OCI-LY7 (cell line): Measurements from ENCODE around the gene CCDC182. TPM values are rescaled to one million over a fixed set of nuclear protein-coding genes. Genes with fewer than 3 reads are reported as not detected.

ENCODE experiments used
- BruUV-seq: library from RNA; stranded (reverse); fragments of 400-500 nt; replicated peaks from 2 replicates; lab custom pipeline; 2021; lab: Mats Ljungman, UMichigan
- CTCF ChIA-PET: fragments of 300-600 bp; sonication (Branson Sonifier 250); formaldehyde crosslinking; loops from one replicate; lab custom pipeline; 2022; ENCODE audit warnings: antibody characterized with exemption; ENCODE audit not compliant: unreplicated experiment; lab: Charles Lee
- POLR2A ChIA-PET: fragments of 300-600 bp; sonication (Branson Sonifier 250); formaldehyde crosslinking; loops from one replicate; lab custom pipeline; 2022; ENCODE audit warnings: antibody characterized with exemption; lab: Charles Lee
- DNase-seq: peaks from one replicate; pipeline ENCODE4 v3.0.0-alpha.2; 2015; ENCODE audit warnings: low spot score
- H2AFZ ChIP-seq: fragments of 200-600 bp; sonication (generic), shearing (Covaris generic); 2 replicates; pipeline ENCODE4 v1.6.1; 2014; ENCODE audit warnings: mild to moderate bottlenecking, antibody characterized with exemption, low read length, moderate library complexity
- H3K27ac ChIP-seq: fragments of 200-600 bp; sonication (generic); 2 replicates; pipeline ENCODE4 v1.5.1; 2014; ENCODE audit warnings: mixed run types, low read depth, mild to moderate bottlenecking, moderate library complexity, low read length, inconsistent platforms; ENCODE audit not compliant: poor library complexity, severe bottlenecking
- H3K36me3 ChIP-seq: fragments of 200-600 bp; sonication (generic); 2 replicates; pipeline ENCODE4 v1.6.1; 2014; ENCODE audit warnings: mild to moderate bottlenecking, antibody characterized with exemption, low read length, moderate library complexity, mixed read lengths; ENCODE audit not compliant: insufficient read depth
- H3K4me1 ChIP-seq: fragments of 200-600 bp; sonication (generic); 2 replicates; pipeline ENCODE4 v1.5.1; 2014; ENCODE audit warnings: mild to moderate bottlenecking, low read length; ENCODE audit not compliant: insufficient read depth, poor library complexity, severe bottlenecking
- H3K4me2 ChIP-seq: fragments of 200-600 bp; sonication (generic); 2 replicates; pipeline ENCODE4 v1.6.1; 2014; ENCODE audit warnings: mild to moderate bottlenecking, low read length
- H3K4me3 ChIP-seq: fragments of 200-600 bp; sonication (generic); 2 replicates; pipeline ENCODE4 v1.5.1; 2014; ENCODE audit warnings: mild to moderate bottlenecking, low read depth, low read length; ENCODE audit not compliant: poor library complexity, severe bottlenecking
- H3K79me2 ChIP-seq: fragments of 200-600 bp; sonication (generic); 2 replicates; pipeline ENCODE4 v1.6.1; 2016; ENCODE audit warnings: low read depth, mild to moderate bottlenecking, low read length, moderate library complexity, mixed read lengths; ENCODE audit not compliant: insufficient read depth
- H3K9me2 ChIP-seq: fragments of 200-600 bp; sonication (generic); 2 replicates; pipeline ENCODE4 v1.6.1; 2016; ENCODE audit warnings: mild to moderate bottlenecking, low read length, mixed read lengths; ENCODE audit not compliant: insufficient read depth
- H3K9me3 ChIP-seq: fragments of 200-600 bp; sonication (generic); 2 replicates; pipeline ENCODE4 v1.6.1; 2014; ENCODE audit warnings: mild to moderate bottlenecking, mixed run types, low read length, mixed read lengths
- H4K20me1 ChIP-seq: fragments of 200-600 bp; sonication (generic); 2 replicates; pipeline ENCODE4 v1.6.1; 2014; ENCODE audit warnings: mild to moderate bottlenecking, antibody characterized with exemption, low read length, moderate library complexity, mixed read lengths; ENCODE audit not compliant: insufficient read depth
- CTCF ChIP-seq: fragments of 200-600 bp; sonication (generic); conservative IDR thresholded peaks from 2 replicates; pipeline ENCODE4 v1.5.1; 2014; ENCODE audit warnings: mild to moderate bottlenecking, antibody characterized with exemption, low read length, moderate library complexity, mixed read lengths
- EZH2phosphoT487 ChIP-seq: fragments of 200-600 bp; sonication (generic); IDR thresholded peaks from 2 replicates; pipeline ENCODE4 v1.6.1; 2018; ENCODE audit warnings: low read depth, borderline replicate concordance, mild to moderate bottlenecking, mixed run types, antibody characterized with exemption, low read length, moderate library complexity, mixed read lengths
- intact Hi-C: fragments of 100-400 bp; cut with micrococcal nuclease; formaldehyde crosslinking; loops from one replicate; pipeline ENCODE4 v1.10.0; 2022; ENCODE audit not compliant: unreplicated experiment
- total RNA-seq, 2 experiments: library from RNA; depleted of rRNA in 1 of 2; stranded (reverse); fragments of >200 nt in 1 of 2; shearing (Covaris generic) in 1 of 2; gene quantifications; 2 replicates each; pipeline ENCODE4 v1.2.3, GENCODE V29; 2014 to 2022

Gene CCDC182
- total RNA-seq, 2 experiments from 2014 or later, result not detected

DNA sequence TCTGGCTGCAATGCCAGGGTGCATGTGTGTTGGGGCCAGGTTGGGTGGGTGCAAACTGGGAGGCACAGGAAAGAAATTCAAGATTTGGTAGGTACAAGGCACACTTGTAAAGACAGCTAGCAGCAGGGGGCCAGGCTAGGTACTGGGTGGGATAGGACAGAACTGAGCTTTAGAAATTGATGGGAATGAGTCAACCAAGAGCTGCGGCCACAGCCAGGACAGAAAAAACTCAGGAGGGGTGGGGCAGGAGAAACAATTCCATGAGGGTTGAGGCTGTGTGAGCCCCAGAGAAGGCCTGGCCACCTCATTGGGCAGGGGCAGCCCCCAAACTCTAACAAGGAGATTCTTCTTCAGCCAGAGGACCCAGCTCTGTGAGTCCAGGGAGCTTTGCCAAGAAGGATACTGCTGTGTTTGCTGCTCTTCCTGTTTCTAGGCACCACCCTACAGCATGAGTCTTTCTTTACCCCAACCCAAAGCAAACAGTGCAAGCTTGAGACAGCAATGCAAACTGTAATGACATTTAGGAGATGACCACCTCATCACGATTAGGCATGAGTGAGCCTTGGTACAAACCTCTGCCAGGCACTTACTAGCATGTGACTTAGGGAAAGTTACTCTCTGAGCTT lies 21.3 kb upstream of the CCDC182 start:
- CTCF ChIA-PET, result no interaction called here
- BruUV-seq, result no TSS peak
- TF ChIP-seq CTCF (no peak), EZH2phosphoT487 (no peak)

DNA sequence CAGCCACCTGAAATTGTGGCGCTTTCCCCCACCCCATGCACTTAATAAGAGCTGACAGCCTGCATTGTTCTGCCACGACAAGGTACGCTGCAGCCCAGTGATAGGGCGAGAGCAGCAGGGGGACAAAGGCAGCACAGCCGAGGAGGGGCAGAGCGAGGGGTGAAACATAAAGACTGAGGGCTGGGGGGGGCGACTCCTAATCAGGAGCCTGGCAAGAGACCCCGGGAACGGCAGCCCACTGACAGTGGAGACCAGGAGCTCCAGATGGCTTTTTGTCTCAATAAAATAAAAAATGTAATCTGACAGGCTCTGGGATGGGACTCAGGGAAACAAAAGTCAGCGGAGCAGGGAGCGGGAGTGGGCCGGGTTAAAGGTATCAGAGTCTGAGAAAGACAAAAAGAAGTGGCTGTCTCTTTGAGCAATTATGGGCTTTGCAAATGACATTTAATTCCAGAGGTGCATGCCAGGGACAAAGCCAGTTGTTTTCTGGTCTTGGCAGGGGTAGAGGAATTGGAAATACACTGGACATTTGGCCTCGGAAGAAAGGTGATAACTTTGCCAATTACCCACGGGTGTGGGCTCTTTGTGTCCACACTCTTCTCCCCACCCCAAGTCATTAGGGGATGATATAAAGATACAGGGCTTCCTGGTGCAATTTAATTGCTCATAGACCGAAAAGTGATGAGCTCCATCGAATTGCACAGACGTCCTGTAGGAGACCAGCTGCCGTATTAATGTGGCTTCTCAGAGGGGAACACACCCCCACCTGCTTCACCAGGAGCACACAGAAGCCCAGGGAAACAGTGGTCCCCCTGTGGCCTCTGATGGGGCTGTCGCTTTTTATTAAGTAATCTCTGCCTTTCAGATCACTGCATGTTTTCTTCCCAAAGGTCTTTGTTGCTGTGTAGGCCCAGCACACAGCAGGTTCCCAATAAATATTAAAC lies 17.6 kb upstream of the CCDC182 start:
- H3K9me3 ChIP-seq, result no peaks in the 10 kb centered on the region
- BruUV-seq, result no TSS peak
- H3K4me3 ChIP-seq, result no peak overlapping the region
- no peaks in the 10 kb centered on the region for H3K36me3 ChIP-seq
- ChIA-PET CTCF (interaction anchor here (0.6 kb wide), 1 partner anchor 125 kb away, joined by 4 read pairs; no protein-coding TSS in a partner anchor), POLR2A (no interaction called here)
- no peaks in the 10 kb centered on the region for H3K4me1 ChIP-seq
- H3K4me2 ChIP-seq, result no peak overlapping the region
- no peak overlapping the region for H2AFZ ChIP-seq
- DNase-seq, result no peak
- no peaks in the 10 kb centered on the region for H3K79me2 ChIP-seq
- H4K20me1 ChIP-seq, result no peaks in the 10 kb centered on the region
- no peak overlapping the region for H3K27ac ChIP-seq
- H3K9me2 ChIP-seq, result no peaks in the 10 kb centered on the region
- TF ChIP-seq EZH2phosphoT487, result no peak
- no peak for TF ChIP-seq CTCF
- intact Hi-C loops, result no loop called here

More for the DNA sequence above, 21.3 kb upstream of the CCDC182 start:
- Histone ChIP-seq H4K20me1 (no peaks in the 10 kb centered on the region), H3K79me2 (no peaks in the 10 kb centered on the region), H3K4me3 (no peak overlapping the region), H2AFZ (no peak overlapping the region), H3K4me2 (no peak overlapping the region), H3K36me3 (no peaks in the 10 kb centered on the region), H3K4me1 (no peaks in the 10 kb centered on the region), H3K27ac (no peak overlapping the region), H3K9me3 (no peaks in the 10 kb centered on the region), H3K9me2 (no peaks in the 10 kb centered on the region)
- no peak for DNase-seq
- intact Hi-C loops, result no loop called here
- POLR2A ChIA-PET, result no interaction called here

GRCh38 chr17:57761887-57762286 lies 16.8 kb upstream of the CCDC182 start:
- intact Hi-C loops, result no loop called here
- Histone ChIP-seq H3K4me1 (no peaks in the 10 kb centered on the region), H3K4me2 (no peak overlapping the region), H4K20me1 (no peaks in the 10 kb centered on the region), H3K27ac (no peak overlapping the region), H2AFZ (no peak overlapping the region), H3K4me3 (no peak overlapping the region), H3K9me2 (no peaks in the 10 kb centered on the region), H3K79me2 (no peaks in the 10 kb centered on the region), H3K36me3 (no peaks in the 10 kb centered on the region), H3K9me3 (no peaks in the 10 kb centered on the region)
- TF ChIP-seq EZH2phosphoT487 (no peak), CTCF (no peak)
- POLR2A ChIA-PET, result no interaction called here
- no TSS peak for BruUV-seq
- CTCF ChIA-PET, result no interaction called here
- no peak for DNase-seq
